Ovary (tissue), 3 donors: ENCODE measurements around the gene TMEM169.

Source experiments
- CTCF ChIP-seq, 3 donors: fragments of 450-650 bp in 2 of 3; fragments of 200-600 bp in 1 of 3; IDR thresholded peaks; one replicate each; pipeline versions ENCODE4 v1.5.1 to v1.8.0; 2016 to 2022; ENCODE audit warnings: antibody characterized with exemption in 3 of 3, mild to moderate bottlenecking in 1 of 3
- POLR2A ChIP-seq: fragments of 450-650 bp; IDR thresholded peaks from one replicate; pipeline ENCODE4 v1.6.1; 2017; ENCODE audit warnings: antibody characterized with exemption, mild to moderate bottlenecking, moderate library complexity
- donor health status: DM: no; HTN: no; CAD: no.

GRCh38 chr2:216107760-216108159 is 26.0 kb downstream of the TMEM169 start:
- TF ChIP-seq CTCF (IDR thresholded peaks at IDR 0.05) = no peak
- TF ChIP-seq POLR2A = no peak
